ENCODE measurements around the gene SH3PXD2A.

DNA sequence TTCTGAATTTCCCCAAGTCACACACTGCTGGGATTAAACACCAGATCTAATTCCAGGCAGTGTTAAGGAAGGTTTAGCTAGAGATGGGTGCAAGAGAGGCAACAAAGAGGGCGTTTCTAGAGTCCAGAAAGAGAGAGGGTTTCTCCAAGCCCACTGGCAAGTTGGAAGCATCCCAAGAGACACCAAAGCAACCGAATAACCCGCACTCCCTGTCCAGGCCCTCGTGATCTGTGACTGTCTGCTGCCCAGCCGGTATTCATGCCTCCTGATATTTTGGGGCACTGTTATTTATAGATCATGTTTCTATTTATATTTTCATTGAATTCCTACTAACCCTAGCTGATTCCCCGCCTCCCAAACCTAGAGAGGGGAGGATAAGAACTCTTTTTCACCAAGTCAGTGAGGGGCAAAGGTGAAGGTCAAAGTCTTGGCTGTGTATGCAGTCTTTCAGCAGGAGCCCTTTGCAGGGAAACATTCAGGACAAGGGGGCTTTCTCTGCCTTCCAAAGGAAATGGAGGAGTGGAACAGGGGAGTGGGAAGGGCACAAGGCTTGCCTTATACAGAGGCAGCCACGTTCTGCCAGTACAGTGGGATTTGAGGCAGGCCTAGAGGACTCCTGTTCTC lies 103.6 kb downstream of the SH3PXD2A start:
- TF ChIP-seq CTCF (conservative IDR thresholded peaks at IDR 0.05; ENCODE audit: low read depth, low read length) (no peak), EZH2 (IDR thresholded peaks at IDR 0.05; ENCODE audit: borderline replicate concordance, low read depth, low read length, poor library complexity, severe bottlenecking) (no peak)
